Measurements from ENCODE around the gene ACOX2. TPM values are rescaled to one million over a fixed set of nuclear protein-coding genes. Genes with fewer than 3 reads are reported as not detected.

The ACOX2 gene
- total and polyA plus RNA-seq, 2 of the 8 experiments (the other 6 are each of a cell fraction or from before 2014, with no cell fraction given) = 3.2 to 9.2 TPM

- TF ChIP-seq USF2 (IDR thresholded peaks at IDR 0.05; ENCODE audit: low read length) (no peak), ZNF274 (IDR thresholded peaks at IDR 0.05; ENCODE audit: borderline replicate concordance, extremely low read depth, low read length) (no peak), BCL11A (IDR thresholded peaks at IDR 0.05; ENCODE audit: low read depth in 2 of 2, low read length in 2 of 2) (no peak), EGR1 (IDR thresholded peaks at IDR 0.05; ENCODE audit: borderline replicate concordance, low read depth, low read length) (no peak), SP1 (IDR thresholded peaks at IDR 0.05; ENCODE audit: low read depth, low read length) (peak; percentile 49; the same call in 1 of the 2 replicates), SIX5 (IDR thresholded peaks at IDR 0.05; ENCODE audit: low read depth, low read length) (no peak), GABPA (IDR thresholded peaks at IDR 0.05; ENCODE audit: borderline replicate concordance, insufficient read depth, low read length) (no peak), NANOG (IDR thresholded peaks at IDR 0.05; ENCODE audit: insufficient read depth, low read depth, low read length, poor library complexity, severe bottlenecking) (no peak), HDAC2 (IDR thresholded peaks at IDR 0.05; ENCODE audit: borderline replicate concordance in 1 of 2, low read depth in 2 of 2, low read length in 2 of 2) (0 out of 4 replicates have a peak, but pooled peaks of 1 of the 2 experiments have one; percentile 41), TAF7 (optimal IDR thresholded peaks at IDR 0.05; ENCODE audit: borderline replicate concordance, low read depth, low read length) (no peak), SP4 (IDR thresholded peaks at IDR 0.05; ENCODE audit: low read length) (no peak), CTBP2 (IDR thresholded peaks at IDR 0.05; ENCODE audit: borderline replicate concordance, insufficient read depth, insufficient read length, low read length) (no peak), SP2 (IDR thresholded peaks at IDR 0.05; ENCODE audit: low read length) (no peak), RNF2 (IDR thresholded peaks at IDR 0.05; ENCODE audit: borderline replicate concordance, low read depth, low read length, missing control alignments, poor library complexity, severe bottlenecking) (no peak)
- TF ChIP-seq, protein P1, sequence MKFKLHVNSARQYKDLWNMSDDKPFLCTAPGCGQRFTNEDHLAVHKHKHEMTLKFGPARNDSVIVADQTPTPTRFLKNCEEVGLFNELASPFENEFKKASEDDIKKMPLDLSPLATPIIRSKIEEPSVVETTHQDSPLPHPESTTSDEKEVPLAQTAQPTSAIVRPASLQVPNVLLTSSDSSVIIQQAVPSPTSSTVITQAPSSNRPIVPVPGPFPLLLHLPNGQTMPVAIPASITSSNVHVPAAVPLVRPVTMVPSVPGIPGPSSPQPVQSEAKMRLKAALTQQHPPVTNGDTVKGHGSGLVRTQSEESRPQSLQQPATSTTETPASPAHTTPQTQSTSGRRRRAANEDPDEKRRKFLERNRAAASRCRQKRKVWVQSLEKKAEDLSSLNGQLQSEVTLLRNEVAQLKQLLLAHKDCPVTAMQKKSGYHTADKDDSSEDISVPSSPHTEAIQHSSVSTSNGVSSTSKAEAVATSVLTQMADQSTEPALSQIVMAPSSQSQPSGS (IDR thresholded peaks at IDR 0.05; ENCODE audit: low read length) = no peak
Observed at GRCh38 chr3:58497097-58497496, 39.9 kb downstream of the ACOX2 start (continued).

Data from H1 (cell line).